Sigmoid colon (tissue), 4 donors: ENCODE data around the gene PLB1.

Experiments used
- POLR2A ChIP-seq, 2 donors: fragments of 450-650 bp; IDR thresholded peaks; one replicate each; pipeline ENCODE4 v1.6.1; 2016; ENCODE audit warnings: antibody characterized with exemption in 2 of 2, mild to moderate bottlenecking in 2 of 2, moderate library complexity in 2 of 2
- POLR2AphosphoS5 ChIP-seq, 4 donors: sonication (generic); formaldehyde crosslinking; IDR thresholded peaks; one replicate each; pipeline ENCODE4 v1.6.1; 2017; ENCODE audit warnings: antibody characterized with exemption in 4 of 4
- TF ChIP-seq, protein P1 (sequence below), 4 experiments: fragments of 450-650 bp in 3 of 4; fragments of 200-600 bp in 1 of 4; IDR thresholded peaks; one replicate each; pipeline ENCODE4 v1.5.1; 2016 to 2019; ENCODE audit warnings: antibody characterized with exemption in 4 of 4, mild to moderate bottlenecking in 3 of 4, moderate library complexity in 2 of 4

GRCh38 chr2:28650266-28650584, 154.4 kb downstream of the PLB1 start:
- TF ChIP-seq, protein P1, sequence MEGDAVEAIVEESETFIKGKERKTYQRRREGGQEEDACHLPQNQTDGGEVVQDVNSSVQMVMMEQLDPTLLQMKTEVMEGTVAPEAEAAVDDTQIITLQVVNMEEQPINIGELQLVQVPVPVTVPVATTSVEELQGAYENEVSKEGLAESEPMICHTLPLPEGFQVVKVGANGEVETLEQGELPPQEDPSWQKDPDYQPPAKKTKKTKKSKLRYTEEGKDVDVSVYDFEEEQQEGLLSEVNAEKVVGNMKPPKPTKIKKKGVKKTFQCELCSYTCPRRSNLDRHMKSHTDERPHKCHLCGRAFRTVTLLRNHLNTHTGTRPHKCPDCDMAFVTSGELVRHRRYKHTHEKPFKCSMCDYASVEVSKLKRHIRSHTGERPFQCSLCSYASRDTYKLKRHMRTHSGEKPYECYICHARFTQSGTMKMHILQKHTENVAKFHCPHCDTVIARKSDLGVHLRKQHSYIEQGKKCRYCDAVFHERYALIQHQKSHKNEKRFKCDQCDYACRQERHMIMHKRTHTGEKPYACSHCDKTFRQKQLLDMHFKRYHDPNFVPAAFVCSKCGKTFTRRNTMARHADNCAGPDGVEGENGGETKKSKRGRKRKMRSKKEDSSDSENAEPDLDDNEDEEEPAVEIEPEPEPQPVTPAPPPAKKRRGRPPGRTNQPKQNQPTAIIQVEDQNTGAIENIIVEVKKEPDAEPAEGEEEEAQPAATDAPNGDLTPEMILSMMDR (IDR thresholded peaks at IDR 0.05), result no peak
- TF ChIP-seq POLR2A (IDR thresholded peaks at IDR 0.05) (no peak), POLR2AphosphoS5 (IDR thresholded peaks at IDR 0.05) (no peak)
